Right ventricle myocardium inferior (tissue), 1 donor: Measurements from ENCODE around the gene DMRTA2. TPM values are rescaled to one million over a fixed set of nuclear protein-coding genes. Genes with fewer than 3 reads are reported as not detected.

Experiments
- ATAC-seq: fragments of 200-7000 bp; cut with Tn5 transposase; one replicate; pipeline ENCODE4 v1.9.1; 2020; ENCODE audit warnings: mild to moderate bottlenecking, moderate library complexity
- DNase-seq: peaks from one replicate; pipeline ENCODE4 v3.0.0; 2021; ENCODE audit errors: missing footprints
- intact Hi-C: fragments of 100-400 bp; cut with DNase I; formaldehyde crosslinking; loops from one replicate; pipeline ENCODE4 v1.11.0; 2022
- long read RNA-seq: library from polyadenylated mRNA; unstranded; transcript quantifications from one replicate; pipeline ENCODE4 v2.0.0, GENCODE V29; 2021
- total RNA-seq: library from RNA; stranded (reverse); fragmentation: NEBNext Ultra II Directional; extraction: Animal tissue kit (Norgen Biotek cat#: 25700); gene quantifications from one replicate; pipeline ENCODE4 v1.2.1, GENCODE V29; 2021
- donor health status: DM: no; HTN: yes; CAD: no; lungs with severe emphysema.

The DMRTA2 gene
- not detected for total RNA-seq
- long read RNA-seq, result 0 reads

GRCh38 chr1:50422946-50423669 is at the start of gene DMRTA2:
Gene DMRTA2 (minus strand): TSS chr1:50423443. CDS start chr1:50421536, 1,907 bp downstream.
- DNase-seq, result no peak
- intact Hi-C loops, result no loop called here
- no peak for ATAC-seq

DNA sequence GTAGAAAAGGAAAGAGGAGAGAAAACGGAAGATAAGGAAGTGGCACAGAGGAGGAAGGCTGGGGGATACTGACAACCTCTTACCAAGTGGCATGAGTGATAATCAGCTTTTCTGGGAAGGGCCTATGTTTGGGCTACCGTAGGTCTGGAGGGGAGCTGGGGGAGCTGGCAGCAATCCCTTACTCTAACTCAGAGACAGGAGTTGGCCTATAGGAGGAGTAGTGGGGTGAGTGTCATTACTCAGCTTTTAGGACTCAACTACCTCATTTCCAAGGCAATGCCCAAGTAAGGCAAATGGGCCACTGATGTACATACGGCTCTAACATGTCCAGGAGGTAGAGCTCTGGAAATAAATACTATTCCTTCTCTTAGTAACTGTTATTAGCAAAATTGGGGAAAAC is 48.7 kb upstream of the DMRTA2 start:
- DNase-seq, result no peak
- ATAC-seq, result no peak
- intact Hi-C loops, result no loop called here

DNA sequence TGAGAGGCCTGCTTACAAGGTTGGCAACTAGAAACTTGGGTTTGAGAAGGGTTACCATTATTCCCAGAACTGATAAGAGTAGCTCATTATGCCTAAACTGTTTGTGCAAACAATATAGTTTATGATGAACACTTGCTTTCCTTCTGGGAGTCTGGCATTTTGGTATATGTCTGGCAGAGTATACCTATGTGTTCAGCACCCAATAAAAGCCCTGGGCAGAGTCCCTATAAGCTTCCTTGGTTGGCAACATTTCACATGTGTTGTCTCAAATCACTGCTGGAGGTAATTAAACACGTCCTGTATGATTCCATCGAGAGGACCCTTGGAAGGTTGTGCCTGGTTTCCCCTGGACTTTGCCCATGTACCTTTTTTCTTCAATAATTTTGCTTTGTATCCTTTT is 39.7 kb upstream of the DMRTA2 start:
- DNase-seq (no peak), ATAC-seq (no peak)
- intact Hi-C loops, result no loop called here

- intact Hi-C loops, result no loop called here
- DNase-seq (no peak), ATAC-seq (no peak)
These were observed 35.3 kb upstream of the DMRTA2 start for GRCh38 chr1:50458507-50458906.

GRCh38 chr1:50454911-50455310 is 31.7 kb upstream of the DMRTA2 start:
- intact Hi-C loops, result no loop called here
- ATAC-seq, result no peak
- no peak for DNase-seq

- ATAC-seq, result no peak
- intact Hi-C loops, result no loop called here
These were observed 30.0 kb upstream of the DMRTA2 start for GRCh38 chr1:50453266-50453665.

DNA sequence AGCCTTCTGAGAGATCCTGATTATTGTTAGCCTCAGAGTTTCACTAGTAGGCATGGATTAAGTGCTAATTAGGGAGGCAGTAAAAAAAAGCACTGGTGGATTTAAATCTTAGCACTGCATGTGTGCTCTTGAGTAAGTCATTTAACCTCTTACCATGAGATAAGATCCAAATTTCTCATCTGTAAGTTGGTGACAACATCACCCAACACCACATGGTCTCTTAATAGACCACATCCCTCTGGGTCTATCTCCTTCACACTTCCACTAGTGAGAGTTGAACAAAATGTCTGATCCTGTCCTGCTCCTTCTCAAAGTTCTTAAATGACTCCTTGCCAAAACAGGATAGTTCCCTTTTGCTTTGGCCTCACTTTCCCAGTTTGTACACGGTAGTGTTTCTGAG is 29.5 kb upstream of the DMRTA2 start:
- DNase-seq, result no peak
- no peak for ATAC-seq
- intact Hi-C loops, result no loop called here

More at GRCh38 chr1:50453266-50453665, 30.0 kb upstream of the DMRTA2 start:
- DNase-seq, result no peak

DNA sequence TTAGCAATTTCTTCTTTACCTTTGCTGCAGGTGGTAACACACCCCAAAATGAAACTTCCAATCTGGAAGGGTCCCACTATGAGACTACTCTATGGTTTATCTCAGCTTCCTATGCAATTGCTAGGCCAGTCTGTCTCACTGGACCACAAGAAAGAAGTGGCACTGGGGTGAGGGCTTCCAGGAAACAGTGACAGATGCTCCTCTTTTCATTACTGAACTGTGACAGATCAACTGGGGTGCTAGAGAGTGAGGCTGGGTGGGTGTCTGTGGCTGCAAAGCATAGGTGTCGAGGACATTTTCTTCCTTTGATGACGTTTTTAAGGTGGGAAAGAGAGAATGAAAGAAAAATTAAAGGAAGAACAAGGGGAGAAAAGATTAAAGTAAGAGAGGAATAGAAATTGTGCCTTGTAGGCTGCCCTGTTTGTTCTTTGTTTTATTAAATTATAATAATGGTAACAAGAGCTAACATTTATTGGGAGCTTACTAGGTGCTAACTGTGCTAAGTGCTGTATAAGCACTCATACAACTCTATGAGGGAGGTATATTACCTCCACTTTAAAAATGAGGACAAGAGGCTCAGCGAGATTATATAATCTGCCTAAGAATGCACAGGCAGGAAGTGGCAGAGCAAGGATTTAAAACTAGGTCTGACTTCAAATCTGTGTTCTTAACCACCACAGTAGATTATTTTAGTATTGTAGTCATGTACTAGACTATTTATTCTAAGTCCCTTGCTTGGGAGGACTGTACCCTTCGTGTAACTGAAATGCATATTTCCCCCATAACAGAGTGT is 27.8 kb upstream of the DMRTA2 start:
- ATAC-seq (no peak), DNase-seq (no peak)
- intact Hi-C loops, result no loop called here

GRCh38 chr1:50447961-50448360 is 24.7 kb upstream of the DMRTA2 start:
- intact Hi-C loops, result no loop called here
- ATAC-seq (no peak), DNase-seq (no peak)

DNA sequence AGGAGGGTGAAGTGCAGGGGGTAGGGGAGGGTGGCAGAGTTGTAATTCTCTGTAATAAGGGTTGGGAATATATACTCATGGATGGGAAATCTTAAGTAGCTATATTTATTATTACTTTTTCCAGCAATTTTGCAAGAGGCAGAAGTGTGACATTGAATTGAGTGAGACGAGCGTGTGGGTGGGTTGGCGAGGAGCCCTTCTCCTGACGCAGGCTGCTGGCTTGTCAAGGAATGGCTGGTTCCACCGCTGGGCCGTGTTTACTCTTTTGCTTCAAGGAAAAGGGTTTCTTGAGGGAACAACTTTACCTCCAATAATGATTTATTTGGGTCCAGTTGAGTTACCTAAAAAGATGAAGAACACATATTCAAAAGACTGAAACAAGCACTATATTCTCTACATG is 17.9 kb upstream of the DMRTA2 start:
- intact Hi-C loops, result no loop called here
- no peak for ATAC-seq
- DNase-seq, result no peak

GRCh38 chr1:50438945-50439344 is 15.7 kb upstream of the DMRTA2 start:
- ATAC-seq, result no peak
- intact Hi-C loops, result no loop called here
- DNase-seq, result no peak

GRCh38 chr1:50436489-50436888 is 13.2 kb upstream of the DMRTA2 start:
- intact Hi-C loops, result no loop called here

DNA sequence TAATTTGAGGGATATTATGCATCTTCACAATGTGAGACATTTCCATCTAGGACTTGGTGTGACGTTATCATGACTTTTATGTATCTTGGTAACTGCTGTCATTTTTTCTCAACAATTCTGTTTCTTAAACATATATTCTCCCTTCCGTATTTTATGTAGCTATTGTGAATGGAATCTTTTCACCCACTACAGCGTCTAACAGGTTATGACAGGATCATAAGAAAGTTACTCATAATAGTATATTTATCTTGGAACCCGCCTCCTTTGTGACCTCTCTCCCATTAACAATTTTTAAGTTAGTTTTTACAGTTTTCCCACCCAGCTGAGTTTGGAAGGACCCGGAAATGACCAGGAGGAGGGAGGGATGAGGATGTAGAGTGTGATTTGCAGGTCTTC is 6.8 kb upstream of the DMRTA2 start:
- intact Hi-C loops, result no loop called here
- DNase-seq, result no peak
- no peak for ATAC-seq

More at GRCh38 chr1:50436489-50436888, 13.2 kb upstream of the DMRTA2 start:
- DNase-seq (no peak), ATAC-seq (no peak)

DNA sequence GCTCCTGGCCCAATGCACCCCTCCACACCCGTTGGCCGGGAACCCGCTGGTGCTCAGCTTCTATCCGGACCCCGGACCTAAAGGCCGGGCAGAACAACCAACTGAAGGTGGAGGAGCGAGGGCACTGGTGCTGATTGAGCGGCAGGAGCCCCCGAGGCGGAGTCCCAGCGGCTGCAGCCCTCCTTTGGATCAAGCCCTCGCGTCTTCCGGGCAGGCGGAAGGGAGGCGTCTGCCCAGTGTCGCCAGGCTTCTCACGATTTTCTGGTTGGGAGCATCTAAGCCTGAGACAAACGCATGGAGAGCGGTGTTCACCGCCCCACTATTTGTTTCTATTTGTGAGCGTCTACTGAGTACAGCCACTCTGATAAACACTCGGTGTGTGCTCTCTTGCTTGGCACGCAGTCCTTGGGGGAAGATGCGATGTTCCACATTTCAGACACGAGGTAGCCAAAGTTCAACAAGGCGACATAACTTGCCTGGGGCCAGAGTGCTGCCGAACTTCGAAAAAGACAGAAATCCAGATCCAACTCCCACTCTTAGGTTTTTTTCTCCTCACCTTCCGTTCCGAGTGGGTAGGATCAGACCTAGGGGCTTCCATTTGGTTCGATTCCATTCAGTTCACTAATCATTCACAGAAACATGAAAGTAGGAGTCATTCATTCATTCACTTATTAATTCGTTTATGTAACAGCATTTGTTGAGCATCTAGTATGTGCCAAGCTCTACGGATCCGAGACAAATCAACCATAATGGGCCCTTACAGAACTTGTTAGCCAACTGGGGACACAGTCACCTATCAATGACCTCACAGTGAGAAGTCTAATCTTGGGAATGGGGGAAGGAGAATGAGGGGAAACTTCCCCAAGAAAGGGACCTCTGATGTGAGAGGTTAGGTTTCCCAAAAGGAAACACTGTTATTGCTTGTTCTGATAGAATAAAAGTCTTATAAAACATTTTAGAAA is 4.9 kb upstream of the DMRTA2 start:
- intact Hi-C loops, result no loop called here
- no peak for ATAC-seq
- DNase-seq, result no peak

GRCh38 chr1:50427086-50427817 is 4.0 kb upstream of the DMRTA2 start:
- DNase-seq (no peak), ATAC-seq (no peak)
- intact Hi-C loops, result no loop called here

DNA sequence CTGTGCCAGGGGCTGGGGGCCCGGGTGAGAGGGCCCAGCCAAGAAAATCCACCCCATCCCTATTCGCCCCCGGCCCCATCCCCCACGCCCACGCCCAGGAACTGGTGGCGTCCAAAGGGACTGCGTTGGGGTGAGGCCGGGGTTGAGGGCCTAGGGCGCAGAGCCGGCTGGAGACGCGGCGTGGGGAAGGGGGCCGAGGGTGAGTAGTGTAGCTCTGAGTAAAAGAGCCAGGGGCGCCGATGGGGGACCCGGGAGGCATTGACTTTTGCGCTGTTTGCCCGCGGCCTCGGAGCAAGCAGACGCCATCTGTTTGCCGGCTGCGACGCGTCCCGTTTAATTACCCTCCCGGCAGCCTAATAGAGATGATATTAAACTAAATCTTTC is 3.5 kb upstream of the DMRTA2 start:
- intact Hi-C loops, result no loop called here
- ATAC-seq (no peak), DNase-seq (no peak)

- ATAC-seq (no peak), DNase-seq (no peak)
- intact Hi-C loops, result no loop called here
These were observed 3.0 kb upstream of the DMRTA2 start for GRCh38 chr1:50426108-50426700.

DNA sequence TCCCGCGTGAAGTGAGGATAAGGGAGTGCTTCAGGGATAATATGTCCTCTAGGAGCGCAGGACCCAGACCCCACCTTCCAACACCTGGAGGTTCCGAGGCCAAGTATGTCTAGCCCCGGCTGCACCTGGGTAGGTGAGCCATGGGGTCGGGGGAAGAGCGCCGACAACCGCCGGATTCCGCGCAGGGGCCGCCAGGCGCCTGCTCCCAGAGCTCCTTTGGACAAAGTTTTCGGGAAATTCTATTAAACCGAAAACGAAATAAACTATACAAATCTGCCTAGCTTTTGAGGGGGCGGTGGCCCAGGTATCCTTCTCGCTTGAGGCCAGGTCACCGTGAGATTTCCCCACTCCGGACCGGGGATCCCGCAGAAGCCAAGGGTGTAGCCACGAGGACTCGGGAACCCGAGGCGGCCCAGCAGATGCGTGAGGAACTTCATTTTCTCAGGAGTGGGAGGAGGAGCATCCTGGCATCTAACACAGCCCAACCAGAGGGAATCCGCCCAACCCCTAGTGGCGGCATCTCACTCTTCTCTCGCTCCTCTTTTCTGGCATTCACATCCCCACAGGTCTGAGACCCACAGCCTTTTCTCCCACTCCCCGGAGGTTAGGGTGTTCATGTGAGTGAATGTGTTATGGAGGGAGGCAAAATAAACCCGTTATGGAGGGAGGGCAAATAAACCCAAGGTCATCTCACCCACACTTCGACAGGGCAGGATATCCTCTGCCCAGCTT is 2.3 kb upstream of the DMRTA2 start:
- intact Hi-C loops, result no loop called here
- no peak for ATAC-seq
- DNase-seq, result no peak
